ENCODE measurements around the gene SMYD2. TPM values are rescaled to one million over a fixed set of nuclear protein-coding genes. Genes with fewer than 3 reads are reported as not detected.

Gene SMYD2
- polyA plus RNA-seq, 1 donor, result 94.5 TPM

DNA sequence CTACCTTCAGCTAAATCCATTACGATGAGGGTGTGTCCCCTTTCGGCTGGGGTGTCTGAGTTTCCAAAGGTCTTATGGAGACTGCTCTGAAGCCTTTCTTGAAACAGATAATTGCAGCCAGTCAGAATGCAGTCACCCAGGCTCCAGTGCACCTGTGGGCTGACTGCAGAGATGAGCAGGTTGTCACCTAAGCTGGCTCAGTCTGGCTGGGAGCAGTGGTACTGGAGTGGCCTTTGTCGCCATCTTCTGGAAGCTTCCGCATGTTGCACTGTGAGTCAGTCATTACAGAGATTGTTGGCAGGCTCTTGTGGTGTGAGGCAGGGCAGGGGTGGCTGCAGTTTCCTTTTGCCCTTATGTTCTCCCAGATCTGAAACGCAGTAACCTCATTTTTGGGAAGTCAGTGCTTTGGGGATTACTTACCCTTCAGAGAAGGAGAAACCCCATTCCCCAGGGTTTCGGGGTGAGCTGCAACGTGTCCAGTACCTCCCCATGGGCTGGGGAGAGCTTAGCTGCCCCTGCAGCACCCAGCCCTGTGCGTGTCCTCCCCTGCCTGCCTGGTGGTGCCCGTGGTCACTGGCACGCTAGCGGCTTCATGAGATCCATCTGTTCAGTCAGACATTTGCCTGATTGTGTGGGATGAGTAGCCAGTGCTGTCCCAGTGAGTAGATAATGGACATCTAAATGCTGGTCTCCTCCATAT is 48.0 kb downstream of the SMYD2 start:
- DNase-seq (ENCODE audit: low read depth), result no peak

DNA sequence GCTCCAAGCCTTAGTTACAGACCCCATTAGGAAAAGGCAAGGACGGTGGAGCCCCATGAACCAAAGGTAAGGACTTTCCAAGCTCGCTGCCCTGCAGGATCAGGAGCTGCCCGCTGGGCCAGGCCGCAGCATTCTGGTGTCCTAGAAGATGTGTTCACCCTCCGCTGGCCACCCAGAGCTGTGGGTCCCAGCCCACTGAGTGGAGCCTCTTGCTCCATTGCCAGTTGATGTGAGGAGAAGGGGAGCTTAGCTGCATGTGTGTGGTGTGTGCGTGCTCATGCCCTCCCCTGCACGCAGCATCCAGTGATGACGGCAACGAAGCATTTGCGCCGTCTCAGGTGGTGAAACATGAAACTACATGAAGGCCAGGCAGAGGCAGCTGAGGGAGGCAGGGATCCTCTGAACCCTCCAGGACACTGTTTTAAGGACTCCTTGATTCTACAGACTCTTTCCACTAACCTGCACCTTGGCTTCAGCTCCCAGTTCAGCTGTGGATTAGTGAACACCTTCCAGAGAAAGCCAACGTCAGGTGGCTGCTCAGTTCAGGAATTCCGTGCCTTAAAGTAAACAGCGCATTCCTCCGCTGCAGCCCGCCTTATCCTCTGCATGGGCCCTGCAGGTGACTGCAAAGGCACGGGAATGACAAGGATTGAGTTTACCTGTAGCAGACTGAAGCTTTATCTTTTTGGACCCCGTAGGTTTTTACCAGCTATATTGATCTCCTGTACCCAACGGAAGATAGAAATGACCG is 48.7 kb downstream of the SMYD2 start:
- DNase-seq (ENCODE audit: low read depth), result no peak

DNA sequence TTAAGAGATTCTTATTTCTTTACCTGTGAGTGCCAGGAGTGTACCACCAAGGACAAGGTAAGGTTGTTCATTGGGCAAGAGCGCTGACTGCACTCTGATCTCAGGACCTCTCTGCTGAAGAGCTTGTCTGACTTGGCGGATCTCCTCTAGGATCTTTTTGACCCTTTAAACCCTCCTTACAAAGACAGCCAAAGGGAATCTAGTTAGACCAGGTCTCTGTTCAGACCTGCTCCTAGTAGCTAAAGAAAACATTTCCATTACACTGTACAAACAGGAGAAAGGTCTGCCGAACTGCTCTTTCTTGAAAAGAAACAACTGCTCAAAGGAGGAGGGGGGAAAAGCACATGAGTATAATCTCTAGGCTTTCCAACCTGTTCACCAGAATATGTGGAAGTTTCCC is 49.3 kb downstream of the SMYD2 start:
- DNase-seq (ENCODE audit: low read depth), result no peak

DNA sequence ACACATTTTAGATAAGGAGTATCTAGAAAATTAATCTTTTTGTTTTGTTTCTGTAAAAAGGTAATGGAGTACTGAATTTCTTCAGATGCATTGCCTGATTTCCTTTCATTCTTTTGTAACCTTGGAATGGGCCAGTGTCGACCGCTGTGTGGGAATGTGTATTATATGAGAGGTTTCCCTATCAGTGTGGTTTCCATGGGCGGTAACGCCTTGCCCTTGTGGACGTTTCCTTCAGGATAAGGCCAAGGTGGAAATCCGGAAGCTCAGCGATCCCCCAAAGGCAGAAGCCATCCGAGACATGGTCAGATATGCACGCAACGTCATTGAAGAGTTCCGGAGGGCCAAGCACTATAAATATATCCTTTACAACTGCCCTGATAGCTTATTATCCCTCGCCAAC is 49.8 kb downstream of the SMYD2 start:
- DNase-seq (ENCODE audit: low read depth), result no peak

DNA sequence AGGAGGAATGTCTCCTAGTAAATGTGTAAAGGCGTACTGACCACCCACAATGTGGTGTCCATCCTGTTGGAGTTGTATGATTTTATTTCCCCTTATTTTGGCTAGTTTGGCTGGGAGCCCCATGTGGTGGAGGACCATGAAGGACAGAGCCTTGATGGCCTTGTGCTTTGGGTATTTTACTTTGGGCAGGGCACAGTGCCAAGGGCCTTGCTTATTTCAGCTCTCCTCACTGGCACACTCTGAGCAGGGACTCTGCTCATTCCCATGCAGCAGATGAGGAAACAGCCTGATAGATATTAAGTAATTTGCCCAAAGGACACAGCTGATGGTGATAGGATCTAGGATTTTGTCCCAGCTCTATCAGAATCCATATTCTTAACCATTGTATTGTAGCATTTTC is 50.2 kb downstream of the SMYD2 start:
- no peak for DNase-seq (ENCODE audit: low read depth)

DNA sequence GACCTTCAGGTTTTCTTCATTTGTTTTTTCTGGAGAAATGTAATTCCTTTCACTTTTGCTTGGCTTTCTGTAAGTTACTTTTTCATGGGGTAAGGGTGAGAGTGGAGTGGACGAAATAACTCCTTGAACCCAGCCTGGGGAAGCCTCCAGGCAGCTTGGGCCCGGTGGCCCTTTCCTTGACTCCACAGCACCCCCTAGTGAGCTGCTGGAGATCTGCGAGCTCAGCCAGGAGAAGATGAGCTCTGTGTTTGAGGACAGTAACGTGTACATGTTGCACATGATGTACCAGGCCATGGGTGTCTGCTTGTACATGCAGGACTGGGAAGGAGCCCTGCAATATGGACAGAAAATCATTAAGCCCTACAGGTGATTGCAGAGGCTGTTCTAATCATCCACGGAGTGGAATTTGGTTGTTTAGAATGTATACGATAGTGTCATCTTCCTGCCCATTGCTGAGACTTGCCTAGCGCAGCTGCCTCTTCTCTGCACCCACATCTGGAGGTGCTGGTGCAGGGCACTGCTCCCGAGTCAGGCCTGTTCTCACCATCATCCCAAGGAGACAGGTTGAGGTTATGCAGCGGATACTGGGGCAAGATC is 51.0 kb downstream of the SMYD2 start:
- no peak for DNase-seq (ENCODE audit: low read depth)

DNA sequence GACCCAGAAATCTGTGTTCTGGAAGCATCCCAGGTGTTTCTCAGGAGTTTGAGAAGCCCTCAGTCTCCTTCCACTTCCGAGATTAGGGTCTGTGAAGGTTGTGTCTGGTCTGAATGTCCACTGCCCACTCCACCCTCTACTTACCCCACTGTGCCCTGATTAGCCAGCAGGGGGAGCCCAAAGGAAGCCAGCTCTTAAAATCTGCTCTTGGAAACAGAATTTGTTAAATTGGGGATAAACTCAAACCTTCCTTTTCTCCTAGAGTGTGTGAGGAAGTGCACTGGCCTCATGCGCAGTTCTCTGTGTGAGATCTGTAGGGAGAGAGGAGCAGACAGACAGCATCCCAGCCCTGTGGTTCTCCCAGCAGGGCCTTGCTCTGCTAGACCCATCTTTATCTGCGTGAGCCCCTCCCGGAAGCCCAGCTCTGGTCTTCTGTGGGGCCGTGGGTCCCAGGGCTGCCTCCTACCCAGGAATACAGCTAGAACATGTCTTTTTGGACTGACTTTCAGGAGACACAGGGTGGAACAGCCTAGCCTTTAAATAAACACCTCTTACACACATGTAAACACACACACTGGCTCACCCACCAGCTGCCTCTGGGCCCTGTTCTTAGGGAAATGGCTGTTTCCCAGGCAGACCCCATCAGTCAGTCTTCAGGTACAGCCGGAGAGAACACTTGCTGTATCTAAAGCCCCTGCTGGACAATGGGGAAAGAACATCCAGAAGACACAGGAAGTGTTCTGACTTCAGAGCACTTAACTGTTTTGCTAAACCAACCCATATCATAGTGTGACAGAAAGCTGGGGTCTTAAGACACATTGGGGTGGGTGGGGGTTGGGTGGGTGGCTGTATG is 52.2 kb downstream of the SMYD2 start:
- no peak for DNase-seq (ENCODE audit: low read depth)

DNA sequence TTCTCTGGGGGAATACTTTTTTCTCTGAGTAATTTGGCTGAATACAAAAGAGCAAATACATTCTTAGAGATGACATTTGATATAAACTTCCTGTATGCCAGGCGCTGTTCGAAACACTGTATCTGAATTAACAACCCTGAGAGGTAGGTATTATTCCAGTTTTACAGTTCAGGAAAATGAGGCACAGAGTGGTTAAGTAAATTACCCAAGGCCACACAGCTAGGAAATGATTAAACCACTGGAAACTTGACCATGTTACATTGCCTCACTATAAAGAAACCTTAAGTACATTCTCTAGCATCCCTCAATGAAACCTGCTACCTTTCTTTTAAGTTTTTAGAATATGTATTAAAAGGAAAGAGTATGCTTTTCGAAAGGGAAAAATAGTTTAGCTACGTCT is 54.6 kb downstream of the SMYD2 start:
- no peak for DNase-seq (ENCODE audit: low read depth)

DNA sequence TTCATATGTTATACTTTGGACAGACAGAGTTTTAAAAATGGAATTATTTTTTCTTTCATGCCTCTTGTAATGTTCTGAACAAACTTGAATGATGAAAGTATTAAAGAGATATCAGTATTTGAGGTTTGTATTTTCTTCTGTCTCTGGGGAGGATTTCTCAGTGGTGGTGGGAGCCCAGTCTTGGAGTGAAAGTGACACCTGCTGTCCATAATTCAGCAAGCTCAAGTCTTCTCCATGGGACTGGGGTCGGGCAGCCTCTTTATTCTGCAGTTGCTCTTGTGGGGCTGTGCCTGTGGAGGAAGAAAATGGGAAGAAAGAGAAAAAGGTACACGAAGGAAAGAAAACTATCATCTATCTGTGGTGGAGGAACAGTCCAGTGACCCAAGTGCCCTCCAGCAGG is 56.1 kb downstream of the SMYD2 start:
- no peak for DNase-seq (ENCODE audit: low read depth)

DNA sequence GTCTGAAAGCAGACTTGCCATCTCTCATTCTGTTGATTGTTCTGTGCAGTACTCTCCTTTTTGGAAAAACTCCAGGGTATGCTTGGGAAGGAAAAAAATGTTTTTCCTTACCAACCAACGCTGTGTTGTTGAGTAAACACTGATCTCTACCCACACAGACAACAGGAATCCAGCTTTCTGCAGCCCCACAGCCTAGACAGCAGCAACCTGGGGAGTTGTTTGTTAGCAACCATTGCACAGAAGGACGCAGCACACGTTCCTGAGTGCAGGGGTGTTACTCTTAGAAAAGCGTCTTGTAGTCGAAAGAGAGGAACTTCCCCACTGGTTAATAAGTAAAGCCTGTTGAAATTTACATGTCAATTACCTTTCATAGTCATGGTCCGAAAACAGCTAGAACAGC is 56.6 kb downstream of the SMYD2 start:
- DNase-seq (ENCODE audit: low read depth), result no peak

DNA sequence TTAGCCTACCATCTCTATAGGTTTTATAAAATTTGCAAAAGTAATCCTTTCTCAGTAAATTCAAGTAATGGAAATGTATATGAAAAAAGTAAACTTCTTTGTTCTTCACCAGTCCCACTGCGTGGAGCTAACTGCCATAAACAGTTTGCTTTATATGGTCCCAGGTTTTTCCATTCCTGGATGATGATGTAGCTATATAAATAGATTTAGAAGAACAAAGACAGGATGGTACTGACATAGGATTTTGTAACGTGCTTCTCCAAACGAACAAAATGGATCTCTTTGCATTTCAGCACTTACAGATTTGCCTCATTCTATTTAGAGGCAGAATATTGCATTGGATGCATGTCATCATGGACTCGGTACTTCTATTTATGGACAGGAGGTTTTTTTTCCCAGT is 57.3 kb downstream of the SMYD2 start:
- no peak for DNase-seq (ENCODE audit: low read depth)

DNA sequence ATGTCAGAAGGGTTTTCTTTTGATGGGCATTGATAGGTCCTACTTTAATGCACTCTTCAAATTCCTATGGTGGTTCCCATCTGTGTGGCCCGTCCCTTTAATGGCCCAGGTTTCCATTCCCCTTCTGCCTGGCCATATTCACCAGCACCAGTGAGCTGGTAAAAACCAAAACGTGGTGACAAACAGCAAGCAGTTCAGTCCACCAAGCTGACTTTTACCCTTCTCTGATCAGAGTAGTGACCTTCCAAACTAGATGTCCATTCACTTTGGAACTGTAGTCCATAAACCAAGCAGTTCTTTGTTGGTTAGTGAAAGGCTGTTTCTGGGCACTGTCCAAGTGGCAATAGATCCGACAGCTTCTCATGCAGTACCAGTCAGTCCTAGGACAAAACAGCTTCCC is 60.5 kb downstream of the SMYD2 start:
- DNase-seq (ENCODE audit: low read depth), result no peak

DNA sequence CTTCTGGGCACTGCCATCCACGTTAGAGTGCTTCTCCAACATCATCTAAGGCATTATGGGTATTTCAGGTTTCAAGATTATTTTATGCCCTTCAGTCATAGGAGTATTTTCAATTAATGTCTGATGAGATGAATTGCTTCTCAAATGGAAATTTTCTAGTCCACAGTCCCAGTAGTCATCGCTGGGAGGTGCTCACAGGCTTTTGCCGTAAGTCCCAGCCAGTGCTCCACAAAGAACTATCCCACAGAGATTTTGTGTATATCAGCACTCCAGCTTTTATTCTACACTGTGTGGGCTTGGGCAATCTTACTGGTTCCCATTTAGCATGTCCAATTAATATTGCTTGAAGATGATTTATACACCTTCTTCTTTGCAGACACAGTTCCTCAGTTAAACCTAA is 61.0 kb downstream of the SMYD2 start:
- DNase-seq (ENCODE audit: low read depth), result no peak

DNA sequence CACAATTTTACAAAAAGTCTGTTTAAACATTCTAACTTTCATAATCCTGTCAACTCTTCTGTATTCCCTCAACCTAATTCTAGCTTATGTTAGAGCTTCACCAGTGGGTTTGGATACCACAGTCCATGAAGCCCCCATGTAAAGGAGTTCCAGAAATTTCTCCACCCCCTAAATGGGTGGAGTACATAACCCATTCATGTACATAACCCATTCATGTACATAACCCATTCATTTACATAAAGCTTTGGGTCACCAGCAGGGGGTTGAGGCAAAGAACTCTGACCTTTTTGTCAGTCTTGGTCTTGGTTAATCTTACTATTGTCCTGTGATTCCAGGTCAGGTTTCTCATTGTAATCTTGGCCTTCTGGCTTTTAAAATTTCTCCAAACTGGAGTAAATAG is 61.6 kb downstream of the SMYD2 start:
- DNase-seq (ENCODE audit: low read depth), result no peak

DNA sequence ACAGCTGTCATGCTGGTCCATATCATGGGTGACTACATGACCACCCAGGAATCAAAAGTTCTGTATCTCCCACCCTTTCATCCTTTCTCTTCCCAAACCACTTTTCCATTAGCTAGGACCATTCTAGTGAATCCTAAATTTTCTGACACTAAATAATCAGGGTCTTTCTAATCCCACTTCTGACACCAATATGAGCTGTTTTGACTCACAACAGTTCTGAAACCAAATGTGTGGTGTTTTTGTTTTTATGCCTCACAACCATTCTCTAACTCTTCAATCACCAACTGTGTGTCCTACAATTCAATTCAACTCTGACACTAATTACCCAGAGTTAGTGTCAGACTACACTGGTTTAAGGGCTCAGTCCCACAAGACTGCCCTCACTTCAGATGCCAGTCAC is 63.9 kb downstream of the SMYD2 start:
- DNase-seq (ENCODE audit: low read depth), result no peak

DNA sequence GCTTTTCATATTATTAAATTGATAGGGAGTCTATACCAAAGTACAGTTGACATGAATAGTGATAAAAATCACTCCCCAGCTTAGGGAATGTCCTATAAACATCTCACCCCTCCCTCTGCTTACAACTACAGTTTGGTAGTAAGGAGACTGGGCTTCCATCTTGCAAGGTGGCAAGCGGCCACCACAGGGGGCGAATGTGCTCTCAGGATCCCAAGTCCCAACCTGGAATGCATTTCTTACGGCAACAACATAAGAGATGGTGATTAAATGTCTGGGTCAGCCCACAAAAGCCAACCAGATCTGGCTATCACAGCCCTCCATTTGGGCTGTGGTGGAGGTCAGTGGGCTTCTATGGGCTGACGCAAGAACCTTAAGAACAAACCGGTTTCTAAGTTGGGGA is 68.0 kb downstream of the SMYD2 start:
- DNase-seq (ENCODE audit: low read depth), result no peak

DNA sequence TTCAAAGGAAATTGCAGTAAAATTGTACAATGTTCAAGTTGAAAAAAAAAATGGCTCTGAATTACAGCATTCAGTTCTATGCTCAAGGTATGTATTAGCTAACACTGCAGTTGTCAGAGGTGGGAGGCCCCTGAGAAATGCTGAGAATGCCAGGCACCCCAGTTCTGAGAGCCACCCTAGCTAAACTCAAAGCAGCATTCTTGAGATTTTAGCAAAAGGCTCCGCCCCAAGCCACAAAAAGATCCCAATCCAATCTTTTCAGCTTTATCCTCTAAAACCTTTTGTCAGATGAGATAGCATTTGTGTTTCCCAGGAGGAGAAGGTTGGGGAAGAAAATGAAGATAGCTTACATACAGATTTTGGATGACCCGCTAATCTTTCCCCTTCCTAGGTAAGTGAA is 68.8 kb downstream of the SMYD2 start:
- no peak for DNase-seq (ENCODE audit: low read depth)

DNA sequence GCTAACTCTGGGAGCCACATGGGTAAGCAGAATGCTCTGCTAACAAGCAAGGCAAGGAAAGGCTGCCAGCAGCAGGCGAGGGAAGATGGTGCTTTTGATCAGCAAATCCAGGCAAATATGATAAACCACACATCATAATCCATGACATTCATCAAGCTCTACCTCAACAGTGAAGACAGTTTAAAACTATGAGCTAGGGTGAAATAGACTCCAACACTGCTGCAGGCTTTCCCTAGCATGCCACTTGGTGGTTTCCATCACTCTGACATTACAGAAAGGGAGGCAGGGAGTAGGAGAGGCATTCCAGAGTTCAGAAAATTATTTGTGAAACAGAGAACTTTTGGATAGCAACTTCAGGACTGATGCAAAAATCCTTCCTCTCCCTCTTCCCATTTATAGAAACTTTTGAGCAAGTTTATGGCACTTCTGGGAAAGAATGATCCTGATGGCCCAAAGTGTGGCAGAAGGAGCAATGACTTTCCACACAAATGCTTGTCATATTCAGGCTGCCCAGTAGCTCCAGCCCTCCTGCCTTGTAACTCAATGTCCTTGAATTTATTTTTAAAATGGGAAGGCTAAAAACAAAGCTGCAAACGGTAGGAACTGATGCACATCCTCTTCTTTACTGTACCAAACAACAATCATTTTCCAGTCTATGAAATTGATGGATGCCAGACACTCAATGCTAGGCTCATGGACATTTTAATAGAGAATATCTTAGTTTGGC is 70.8 kb downstream of the SMYD2 start:
- DNase-seq (ENCODE audit: low read depth), result no peak

DNA sequence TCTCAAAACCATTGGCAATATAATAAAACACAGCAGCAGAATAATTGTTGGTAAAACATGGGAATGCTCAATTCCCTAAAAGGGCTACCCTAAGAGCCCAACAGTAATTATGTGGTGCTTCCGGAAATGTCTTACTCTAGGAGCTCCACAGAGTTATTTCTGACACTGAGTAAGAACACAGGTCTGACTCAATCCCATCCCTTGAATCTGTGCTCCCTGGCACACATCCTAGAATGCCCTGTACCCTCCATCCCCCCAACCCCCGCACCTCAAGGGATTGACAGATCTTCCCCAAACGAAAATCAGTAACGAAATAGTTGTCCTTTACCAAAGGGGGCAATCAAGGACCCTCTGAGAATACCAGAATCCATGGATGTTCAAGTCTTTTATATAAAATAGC is 71.9 kb downstream of the SMYD2 start:
- no peak for DNase-seq (ENCODE audit: low read depth)

DNA sequence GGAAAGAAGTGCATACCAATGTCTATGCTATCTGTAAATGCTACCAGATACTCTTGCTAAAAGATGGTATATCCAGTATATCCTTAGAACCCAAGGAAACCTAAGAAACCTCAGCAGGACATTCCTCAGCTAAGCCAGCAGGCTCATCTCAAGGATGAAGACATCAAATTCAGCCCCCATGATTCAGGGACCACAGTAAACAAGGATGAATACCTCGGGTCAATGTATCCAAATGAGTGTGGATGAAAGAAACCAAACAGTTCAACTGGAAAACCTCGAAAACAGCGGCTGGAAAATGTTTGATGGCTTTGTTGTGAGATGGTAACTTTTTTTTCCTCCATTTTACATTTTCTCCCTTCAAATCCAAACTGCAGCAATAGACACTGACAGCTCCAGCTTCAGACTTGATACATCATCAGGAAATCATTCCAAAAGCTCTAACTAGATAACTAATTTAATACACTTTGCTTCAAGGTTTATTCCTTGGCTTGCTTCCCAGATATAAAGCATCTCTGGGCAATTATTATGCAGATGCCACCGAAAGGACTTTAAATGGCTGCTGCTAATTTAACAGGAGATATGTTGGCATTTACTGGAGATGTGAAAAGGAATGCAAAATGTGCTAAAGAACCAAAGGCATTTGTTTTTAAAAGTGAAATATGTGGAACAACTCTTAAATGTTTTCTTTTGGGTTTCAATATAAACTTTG is 73.6 kb downstream of the SMYD2 start:
- DNase-seq (ENCODE audit: low read depth), result no peak

DNA sequence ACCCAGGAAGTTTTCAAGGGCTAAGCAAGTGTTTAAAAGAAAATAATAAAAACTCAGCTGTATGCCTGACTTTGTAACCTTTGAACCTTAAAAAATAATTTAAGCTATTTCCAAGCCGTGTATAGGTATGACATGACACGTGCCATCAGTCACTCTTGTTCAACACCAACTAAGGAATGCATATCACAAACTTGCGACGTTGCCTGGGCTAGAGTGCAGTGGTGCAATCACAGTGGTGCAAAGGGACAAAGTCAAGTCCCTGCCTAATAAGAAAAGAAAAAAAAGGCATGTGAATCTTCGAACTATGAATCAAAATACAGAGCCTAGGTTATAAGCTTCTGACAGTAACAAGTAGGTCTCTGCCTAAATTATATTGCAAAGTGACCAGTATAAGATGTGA is 79.2 kb downstream of the SMYD2 start:
- DNase-seq (ENCODE audit: low read depth), result no peak
